GM10248 (cell line): Measurements from ENCODE around the gene ZNF101.

Experiments used
- CTCF ChIA-PET: fragments of 300-600 bp; sonication (Branson Sonifier 250); formaldehyde crosslinking; extraction: SDS; loops from one replicate; lab custom pipeline; 2021; ENCODE audit warnings: antibody characterized with exemption; lab: Yijun Ruan, JAX
- POLR2A ChIA-PET: fragments of 350-650 bp; sonication (Branson Sonifier 250); formaldehyde crosslinking; extraction: SDS; loops from one replicate; lab custom pipeline; 2020; ENCODE audit warnings: antibody characterized with exemption; lab: Yijun Ruan, JAX
- DNase-seq: peaks from one replicate; pipeline ENCODE4 v3.0.0; 2012; ENCODE audit errors: extremely low spot score
- CTCF ChIP-seq: IDR thresholded peaks from 2 replicates; pipeline ENCODE4 v1.5.1; 2012; ENCODE audit warnings: mild to moderate bottlenecking, low read depth; ENCODE audit errors: extremely low read depth, missing control alignments, control extremely low read depth

The ZNF101 gene

GRCh38 chr19:19637186-19637522 lies 31.5 kb upstream of the ZNF101 start:
- no peak for DNase-seq
- CTCF ChIA-PET = no interaction called here
- POLR2A ChIA-PET = no interaction called here
- TF ChIP-seq CTCF = no peak

GRCh38 chr19:19637523-19638251 lies 31.0 kb upstream of the ZNF101 start:
- no peak for DNase-seq
- TF ChIP-seq CTCF = no peak
- ChIA-PET POLR2A (no interaction called here), CTCF (no interaction called here)

GRCh38 chr19:19642506-19643157 lies 26.0 kb upstream of the ZNF101 start:
- TF ChIP-seq CTCF = peak; percentile 2
- DNase-seq = peak; percentile 66
- POLR2A ChIA-PET = no interaction called here
- CTCF ChIA-PET = interaction anchor here (1.7 kb wide), 1 partner anchor 110 kb away, joined by 4 read pairs; no protein-coding TSS in a partner anchor

- POLR2A ChIA-PET = no interaction called here
Observed at GRCh38 chr19:19643158-19644053, 25.2 kb upstream of the ZNF101 start, which contains the start of gene GMIP. Gene GMIP (minus strand): TSS chr19:19643657. CDS start chr19:19643529, 128 bp downstream.

GRCh38 chr19:19644054-19644388 lies 24.6 kb upstream of the ZNF101 start:
- POLR2A ChIA-PET = no interaction called here
- no peak for DNase-seq
- TF ChIP-seq CTCF = no peak
- CTCF ChIA-PET = interaction anchor here (0.8 to 4.5 kb wide), 25 partner anchors 9 to 299 kb away, joined by 3 to 52 read pairs (median 5); partner anchors contain the start of genes CILP2 and NDUFA13

More at GRCh38 chr19:19643158-19644053, 25.2 kb upstream of the ZNF101 start, which contains the start of gene GMIP:
- CTCF ChIA-PET = interaction anchor here (0.8 to 4.5 kb wide), 22 partner anchors 9 to 153 kb away, joined by 3 to 52 read pairs (median 5); partner anchors contain the start of genes CILP2 and NDUFA13
- peak; percentile 73 for TF ChIP-seq CTCF
- peak; percentile 95 for DNase-seq
